HepG2 (cell line): Measurements from ENCODE around the gene TRPC1.

ENCODE experiments used
- HOXA9 ChIP-seq: sonication (generic); formaldehyde crosslinking; IDR thresholded peaks from 2 replicates; pipeline ENCODE4 v1.8.1; 2022; ENCODE audit warnings: missing genetic modification reagents, mild to moderate bottlenecking, moderate library complexity, borderline replicate concordance
- NFRKB ChIP-seq: fragments of 450-650 bp; IDR thresholded peaks from 2 replicates; pipeline ENCODE4 v1.6.1; 2017
- TCF12 ChIP-seq, 2 experiments: fragments of 450-650 bp in 1 of 2; sonication (generic) in 1 of 2; formaldehyde crosslinking in 1 of 2; IDR thresholded peaks; 2 replicates each; pipeline versions ENCODE4 v1.6.1 to v1.8.0; 2017 to 2022; ENCODE audit warnings: antibody characterized with exemption in 1 of 2, mild to moderate bottlenecking in 1 of 2, missing genetic modification reagents in 1 of 2, moderate library complexity in 1 of 2
- ZNF501 ChIP-seq: sonication (generic); formaldehyde crosslinking; IDR thresholded peaks from 2 replicates; pipeline ENCODE4 v1.5.1; 2020; ENCODE audit warnings: mild to moderate bottlenecking, moderate library complexity, missing genetic modification reagents

GRCh38 chr3:142725357-142725739 is 1.5 kb downstream of the TRPC1 start:
- TF ChIP-seq HOXA9 (CRISPR knock-in tag) (no peak), NFRKB (no peak), ZNF501 (CRISPR knock-in tag) (no peak), TCF12 (IDR thresholded peaks at IDR 0.05) (no peak), TCF12 (CRISPR knock-in tag; IDR thresholded peaks at IDR 0.05) (no peak)
